PFSK-1 (cell line): ENCODE results near the gene EPAS1.

ENCODE experiments used
- POLR2AphosphoS5 ChIP-seq: IDR thresholded peaks from 2 replicates; pipeline ENCODE4 v1.6.1; 2012; ENCODE audit warnings: low read depth, mild to moderate bottlenecking, control low read depth, low read length, moderate library complexity
- SIN3A ChIP-seq: IDR thresholded peaks from 2 replicates; pipeline ENCODE4 v1.6.1; 2012; ENCODE audit warnings: mild to moderate bottlenecking, low read length, moderate library complexity, borderline replicate concordance; ENCODE audit not compliant: insufficient read depth
- TAF1 ChIP-seq: IDR thresholded peaks from 2 replicates; pipeline ENCODE4 v1.6.1; 2012; ENCODE audit warnings: low read length, control low read depth, borderline replicate concordance; ENCODE audit not compliant: insufficient read depth

- TF ChIP-seq SIN3A (no peak), POLR2AphosphoS5 (no peak), TAF1 (no peak)
Observed at GRCh38 chr2:46249654-46250053, 47.6 kb upstream of the EPAS1 start.
